KMS-11 (cell line): ENCODE results near the gene ADAMTS15.

Source experiments
- H2AFZ ChIP-seq: fragments of 200-600 bp; sonication (generic); 2 replicates; pipeline ENCODE4 v1.6.1; 2016; ENCODE audit warnings: antibody characterized with exemption, mixed run types, low read depth
- H3K27ac ChIP-seq: fragments of 200-600 bp; sonication (generic); 2 replicates; pipeline ENCODE4 v1.6.1; 2016; ENCODE audit warnings: mild to moderate bottlenecking, mixed run types
- H3K27me3 ChIP-seq: fragments of 200-600 bp; sonication (generic); 2 replicates; pipeline ENCODE4 v1.6.1; 2017; ENCODE audit warnings: mild to moderate bottlenecking, low read depth, mixed run types, moderate library complexity; ENCODE audit not compliant: insufficient read depth
- H3K36me3 ChIP-seq: fragments of 200-600 bp; sonication (generic); 2 replicates; pipeline ENCODE4 v1.6.1; 2017; ENCODE audit warnings: mild to moderate bottlenecking, mixed run types; ENCODE audit not compliant: insufficient read depth
- H3K4me1 ChIP-seq: fragments of 200-600 bp; sonication (generic); 2 replicates; pipeline ENCODE4 v1.6.1; 2016; ENCODE audit warnings: mild to moderate bottlenecking, low read depth, mixed run types; ENCODE audit not compliant: poor library complexity, severe bottlenecking
- H3K4me2 ChIP-seq: fragments of 200-600 bp; sonication (generic); 2 replicates; pipeline ENCODE4 v1.7.0; 2016; ENCODE audit warnings: mild to moderate bottlenecking, mixed run types
- H3K4me3 ChIP-seq: fragments of 200-600 bp; sonication (generic); IDR thresholded peaks from 2 replicates; pipeline ENCODE4 v1.6.1; 2017; ENCODE audit warnings: low read depth, low read length, mixed read lengths; ENCODE audit not compliant: insufficient read depth
- H3K79me2 ChIP-seq: fragments of 200-600 bp; sonication (generic); 2 replicates; pipeline ENCODE4 v1.6.1; 2016; ENCODE audit warnings: low read depth, mixed run types; ENCODE audit not compliant: insufficient read depth
- H3K9ac ChIP-seq: fragments of 200-600 bp; sonication (generic); 2 replicates; pipeline ENCODE4 v1.6.1; 2016; ENCODE audit warnings: mild to moderate bottlenecking, mixed run types
- H4K20me1 ChIP-seq: fragments of 200-600 bp; sonication (generic); 2 replicates; pipeline ENCODE4 v1.6.1; 2016; ENCODE audit warnings: mild to moderate bottlenecking, mixed run types; ENCODE audit not compliant: insufficient read depth
- TF ChIP-seq, protein P1 (sequence below): fragments of 200-600 bp; sonication (generic); conservative IDR thresholded peaks from 2 replicates; pipeline ENCODE4 v1.6.1; 2017; ENCODE audit warnings: low read depth, mild to moderate bottlenecking, antibody characterized with exemption, low read length, moderate library complexity, mixed read lengths

Gene ADAMTS15

DNA sequence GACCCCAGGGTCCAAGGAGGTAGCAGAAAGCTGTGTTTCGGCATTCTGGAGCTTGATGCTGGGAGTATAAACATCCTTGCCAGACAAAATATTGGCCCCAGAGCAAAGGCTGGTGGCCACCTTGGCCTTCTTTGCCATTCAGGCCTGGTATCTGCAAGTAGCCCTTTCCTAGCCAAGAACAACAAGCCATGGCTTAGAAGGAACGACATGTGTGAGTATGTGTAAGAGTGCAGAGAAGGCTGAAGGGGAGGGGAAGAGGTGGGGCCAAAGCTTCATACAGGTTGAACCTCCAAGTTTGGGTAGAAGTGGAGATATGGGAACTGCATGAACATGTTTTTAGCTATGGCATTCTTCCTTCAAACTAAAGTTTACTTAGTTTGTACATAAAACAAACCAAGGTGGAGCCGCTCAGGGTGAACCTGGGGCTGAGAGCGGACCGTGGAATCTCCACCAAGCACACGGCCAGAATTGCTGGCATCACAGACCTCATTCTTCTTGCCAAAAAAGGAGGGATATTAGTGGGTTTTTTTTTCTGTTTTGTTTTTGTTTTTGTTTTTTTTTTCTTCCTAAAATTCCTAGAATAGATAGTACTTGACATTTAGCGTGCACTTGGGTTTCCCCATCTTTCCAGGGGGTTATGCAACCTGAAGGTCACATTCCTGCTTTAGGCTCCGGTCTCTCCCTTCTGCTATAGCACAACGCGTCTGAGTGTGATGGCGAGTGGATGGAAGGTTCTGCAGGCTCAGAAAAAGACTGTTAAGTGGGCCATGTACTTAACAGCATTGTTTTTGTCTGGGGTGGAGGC, 70.9 kb downstream of the ADAMTS15 start:
- Histone ChIP-seq H3K27me3 (no peaks in the 10 kb centered on the region), H3K4me2 (no peak overlapping the region), H4K20me1 (no peaks in the 10 kb centered on the region), H3K4me3 (no peak overlapping the region), H3K9ac (no peak overlapping the region), H2AFZ (no peak overlapping the region), H3K27ac (no peak overlapping the region), H3K79me2 (no peaks in the 10 kb centered on the region), H3K4me1 (no peaks in the 10 kb centered on the region), H3K36me3 (no peaks in the 10 kb centered on the region)
- TF ChIP-seq, protein P1, sequence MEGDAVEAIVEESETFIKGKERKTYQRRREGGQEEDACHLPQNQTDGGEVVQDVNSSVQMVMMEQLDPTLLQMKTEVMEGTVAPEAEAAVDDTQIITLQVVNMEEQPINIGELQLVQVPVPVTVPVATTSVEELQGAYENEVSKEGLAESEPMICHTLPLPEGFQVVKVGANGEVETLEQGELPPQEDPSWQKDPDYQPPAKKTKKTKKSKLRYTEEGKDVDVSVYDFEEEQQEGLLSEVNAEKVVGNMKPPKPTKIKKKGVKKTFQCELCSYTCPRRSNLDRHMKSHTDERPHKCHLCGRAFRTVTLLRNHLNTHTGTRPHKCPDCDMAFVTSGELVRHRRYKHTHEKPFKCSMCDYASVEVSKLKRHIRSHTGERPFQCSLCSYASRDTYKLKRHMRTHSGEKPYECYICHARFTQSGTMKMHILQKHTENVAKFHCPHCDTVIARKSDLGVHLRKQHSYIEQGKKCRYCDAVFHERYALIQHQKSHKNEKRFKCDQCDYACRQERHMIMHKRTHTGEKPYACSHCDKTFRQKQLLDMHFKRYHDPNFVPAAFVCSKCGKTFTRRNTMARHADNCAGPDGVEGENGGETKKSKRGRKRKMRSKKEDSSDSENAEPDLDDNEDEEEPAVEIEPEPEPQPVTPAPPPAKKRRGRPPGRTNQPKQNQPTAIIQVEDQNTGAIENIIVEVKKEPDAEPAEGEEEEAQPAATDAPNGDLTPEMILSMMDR, result no peak

DNA sequence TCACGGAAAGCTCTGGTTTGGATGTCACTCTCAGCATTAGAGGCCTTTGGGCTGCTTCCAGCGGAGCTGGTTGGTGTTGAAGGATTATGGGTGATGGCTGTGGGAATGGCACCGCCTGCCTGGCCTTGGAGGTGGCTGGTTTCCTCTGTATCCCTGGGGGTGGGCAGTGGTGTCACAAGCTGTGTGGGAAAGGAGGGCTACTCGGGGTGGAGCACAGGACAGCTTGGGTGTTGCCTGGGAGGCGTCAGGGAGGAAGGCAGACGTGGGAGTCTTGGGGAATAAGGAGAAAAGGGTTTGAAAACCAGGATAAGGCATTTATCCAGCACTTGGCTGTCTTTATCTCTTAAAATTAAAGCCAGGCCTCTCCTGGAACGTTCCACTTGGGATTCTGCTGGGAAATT, 71.8 kb downstream of the ADAMTS15 start:
- Histone ChIP-seq H3K27me3 (no peaks in the 10 kb centered on the region), H3K4me2 (no peak overlapping the region), H3K4me3 (no peak overlapping the region), H3K4me1 (no peaks in the 10 kb centered on the region), H3K9ac (no peak overlapping the region), H3K79me2 (no peaks in the 10 kb centered on the region), H3K36me3 (no peaks in the 10 kb centered on the region), H2AFZ (no peak overlapping the region), H4K20me1 (no peaks in the 10 kb centered on the region), H3K27ac (no peak overlapping the region)
- TF ChIP-seq, protein P1, result no peak

DNA sequence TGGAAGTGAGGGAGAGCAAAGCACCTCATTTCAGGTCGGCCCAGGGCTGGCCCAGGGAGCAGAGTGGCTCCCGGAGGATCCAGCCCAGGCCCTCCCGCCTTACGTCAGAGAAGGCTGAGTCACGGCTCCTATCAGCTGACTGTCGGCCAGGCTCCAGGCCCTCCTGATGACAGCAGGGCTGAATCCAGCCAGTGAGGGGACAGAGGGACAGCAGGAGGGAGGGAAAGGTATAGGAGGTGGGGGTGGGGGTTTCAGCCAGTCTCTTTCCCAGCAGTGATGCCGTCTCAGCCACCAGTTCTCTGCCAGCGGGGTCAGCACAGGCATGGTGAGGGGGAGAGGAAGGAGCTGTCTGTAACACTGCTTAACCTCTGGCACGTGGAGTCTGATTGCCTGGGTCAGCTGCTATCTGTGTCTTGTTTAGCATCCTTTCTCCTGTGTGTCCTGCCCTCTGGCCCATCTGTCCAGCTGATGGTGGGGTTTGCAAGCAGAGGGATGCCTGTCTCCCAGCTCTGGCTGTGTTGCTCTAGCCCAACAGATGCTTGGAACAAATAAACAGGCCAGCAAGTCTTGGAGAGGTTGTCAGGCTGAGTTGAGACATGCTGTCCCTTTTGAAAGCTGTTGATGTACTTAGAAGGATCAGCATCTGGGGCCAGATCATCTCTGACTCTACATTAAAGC, 74.0 kb downstream of the ADAMTS15 start:
- Histone ChIP-seq H3K9ac (no peak overlapping the region), H3K4me1 (no peaks in the 10 kb centered on the region), H3K4me2 (no peak overlapping the region), H4K20me1 (no peaks in the 10 kb centered on the region), H3K4me3 (no peak overlapping the region), H3K79me2 (no peaks in the 10 kb centered on the region), H3K27ac (no peak overlapping the region), H2AFZ (no peak overlapping the region), H3K36me3 (no peaks in the 10 kb centered on the region), H3K27me3 (no peaks in the 10 kb centered on the region)
- TF ChIP-seq, protein P1, result no peak

DNA sequence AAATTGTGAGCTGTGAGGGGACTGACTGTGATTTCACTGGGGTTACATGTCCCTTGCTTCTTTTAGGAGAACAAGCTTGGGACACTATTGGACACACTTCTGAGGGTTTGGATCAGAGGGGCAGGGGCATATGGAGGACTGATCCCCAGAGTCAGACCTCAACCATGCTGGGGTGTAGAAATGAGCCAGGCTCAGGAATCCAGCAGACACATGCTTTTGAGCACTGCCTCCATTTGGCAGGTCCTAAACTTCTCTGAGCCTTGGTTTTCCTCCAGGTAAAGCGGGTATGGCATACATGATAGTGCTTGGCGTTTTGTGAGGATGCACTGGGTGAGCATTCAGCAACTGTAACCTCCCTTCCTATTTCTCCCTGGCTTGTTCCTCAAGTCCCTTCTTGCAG, 74.7 kb downstream of the ADAMTS15 start:
- no peak overlapping the region for H2AFZ ChIP-seq
- H3K9ac ChIP-seq, result no peak overlapping the region
- no peak overlapping the region for H3K4me3 ChIP-seq
- H3K27me3 ChIP-seq, result no peaks in the 10 kb centered on the region
- H3K27ac ChIP-seq, result no peak overlapping the region
- no peaks in the 10 kb centered on the region for H3K36me3 ChIP-seq
- TF ChIP-seq, protein P1, result no peak
- H4K20me1 ChIP-seq, result no peaks in the 10 kb centered on the region
- no peak overlapping the region for H3K4me2 ChIP-seq
- H3K4me1 ChIP-seq, result no peaks in the 10 kb centered on the region
- H3K79me2 ChIP-seq, result no peaks in the 10 kb centered on the region
